Suppressor macrophage (primary cell): ENCODE data around the gene ATP8A2.
"Not testable (repeated sequence)": the region's sequence is repeated elsewhere in the genome, so short reads cannot be mapped to it uniquely, and the experiment has no call there.

Source experiments
- DNase-seq, 4 experiments: peaks; one replicate each; pipeline ENCODE4 v3.0.0-alpha.2; 2020 to 2022

Gene ATP8A2

GRCh38 chr13:25466880-25467279 lies 95.1 kb downstream of the ATP8A2 start:
- DNase-seq = no peak

GRCh38 chr13:25468325-25469168 lies 96.8 kb downstream of the ATP8A2 start:
- DNase-seq = no peak

- no peak for DNase-seq
Measured at GRCh38 chr13:25469169-25469525, 97.4 kb downstream of the ATP8A2 start.

GRCh38 chr13:25473864-25474263 lies 102.1 kb downstream of the ATP8A2 start:
- no peak for DNase-seq

GRCh38 chr13:25478186-25478585 lies 106.4 kb downstream of the ATP8A2 start:
- DNase-seq = no peak

GRCh38 chr13:25489238-25489637 lies 117.5 kb downstream of the ATP8A2 start:
- no peak for DNase-seq

GRCh38 chr13:25490236-25490635 lies 118.5 kb downstream of the ATP8A2 start:
- no peak for DNase-seq

GRCh38 chr13:25493931-25494640 lies 122.3 kb downstream of the ATP8A2 start:
- no peak for DNase-seq

GRCh38 chr13:25494698-25495411 lies 123.1 kb downstream of the ATP8A2 start:
- DNase-seq = no peak

GRCh38 chr13:25501231-25501630 lies 129.5 kb downstream of the ATP8A2 start:
- no peak for DNase-seq

GRCh38 chr13:25502031-25502430 lies 130.3 kb downstream of the ATP8A2 start:
- no peak for DNase-seq

GRCh38 chr13:25502551-25502950 lies 130.8 kb downstream of the ATP8A2 start:
- DNase-seq = no peak

- DNase-seq = no peak
Measured at GRCh38 chr13:25503856-25504255, 132.1 kb downstream of the ATP8A2 start.

GRCh38 chr13:25507841-25508240 lies 136.1 kb downstream of the ATP8A2 start:
- no peak for DNase-seq

GRCh38 chr13:25513060-25513459 lies 141.3 kb downstream of the ATP8A2 start:
- DNase-seq = not testable (repeated sequence)

GRCh38 chr13:25518441-25518840 lies 146.7 kb downstream of the ATP8A2 start:
- DNase-seq = no peak

GRCh38 chr13:25525884-25526283 lies 154.1 kb downstream of the ATP8A2 start:
- DNase-seq = no peak

- no peak for DNase-seq
Measured at GRCh38 chr13:25528266-25528665, 156.5 kb downstream of the ATP8A2 start.

GRCh38 chr13:25529425-25529824 lies 157.7 kb downstream of the ATP8A2 start:
- no peak for DNase-seq

- DNase-seq = no peak
Measured at GRCh38 chr13:25538276-25538675, 166.5 kb downstream of the ATP8A2 start.

- no peak for DNase-seq
Measured at GRCh38 chr13:25541434-25542123, 169.8 kb downstream of the ATP8A2 start.

- not testable (repeated sequence) for DNase-seq
Measured at GRCh38 chr13:25548991-25549390, 177.2 kb downstream of the ATP8A2 start.

GRCh38 chr13:25561812-25562211 lies 190.0 kb downstream of the ATP8A2 start:
- no peak for DNase-seq
